IPS-11a (cell line): ENCODE measurements around the gene TYMP.

Experiments used
- H3K4me3 ChIP-seq: one replicate; pipeline ENCODE4 v1.5.1; 2013; ENCODE audit warnings: low read depth, low read length, control low read depth

The TYMP gene

DNA sequence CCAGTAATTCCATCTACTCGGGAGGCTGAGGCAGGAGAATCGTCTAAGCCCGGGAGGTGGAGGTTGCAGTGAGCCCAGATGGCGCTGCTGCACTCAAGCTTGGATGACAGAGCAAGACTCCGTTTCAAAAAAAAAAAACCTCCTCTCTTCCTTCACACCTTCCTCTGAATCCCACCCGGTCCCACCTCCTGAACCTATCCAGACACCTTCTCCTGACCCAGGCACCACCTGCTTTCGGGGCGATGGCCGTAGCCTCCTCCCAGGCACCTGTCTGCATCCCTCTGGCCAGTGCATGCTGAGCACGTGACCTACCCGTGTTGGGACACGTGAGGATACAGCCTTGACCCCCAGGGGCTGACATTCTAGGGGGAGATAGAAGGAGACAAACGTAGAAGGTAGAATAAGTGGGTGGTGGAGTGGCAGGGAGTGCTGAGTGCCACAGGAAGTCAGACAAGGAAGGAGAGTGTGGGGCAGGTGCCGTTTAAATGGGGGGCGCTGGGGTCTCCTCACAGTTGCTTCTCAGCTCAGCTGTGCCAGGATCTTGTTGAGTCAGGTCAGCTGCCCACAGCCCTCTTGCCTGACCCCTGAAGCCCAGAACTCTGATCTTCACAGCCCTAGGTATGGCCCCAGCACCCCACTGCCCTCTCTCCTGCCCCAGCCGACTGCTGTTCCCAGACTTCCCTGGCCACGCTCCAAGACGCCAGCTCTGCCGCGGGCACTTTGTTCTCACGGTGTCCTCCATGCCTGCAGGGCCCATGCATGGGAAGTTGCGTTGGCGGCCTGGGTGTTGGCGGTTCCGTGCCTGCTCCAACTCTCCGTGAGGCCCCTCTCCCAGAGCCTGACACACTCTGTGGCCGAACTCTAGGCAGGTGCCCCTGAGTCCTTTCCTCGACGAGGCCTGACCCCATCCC, 44.3 kb downstream of the TYMP start:
- no peak overlapping the region for H3K4me3 ChIP-seq

DNA sequence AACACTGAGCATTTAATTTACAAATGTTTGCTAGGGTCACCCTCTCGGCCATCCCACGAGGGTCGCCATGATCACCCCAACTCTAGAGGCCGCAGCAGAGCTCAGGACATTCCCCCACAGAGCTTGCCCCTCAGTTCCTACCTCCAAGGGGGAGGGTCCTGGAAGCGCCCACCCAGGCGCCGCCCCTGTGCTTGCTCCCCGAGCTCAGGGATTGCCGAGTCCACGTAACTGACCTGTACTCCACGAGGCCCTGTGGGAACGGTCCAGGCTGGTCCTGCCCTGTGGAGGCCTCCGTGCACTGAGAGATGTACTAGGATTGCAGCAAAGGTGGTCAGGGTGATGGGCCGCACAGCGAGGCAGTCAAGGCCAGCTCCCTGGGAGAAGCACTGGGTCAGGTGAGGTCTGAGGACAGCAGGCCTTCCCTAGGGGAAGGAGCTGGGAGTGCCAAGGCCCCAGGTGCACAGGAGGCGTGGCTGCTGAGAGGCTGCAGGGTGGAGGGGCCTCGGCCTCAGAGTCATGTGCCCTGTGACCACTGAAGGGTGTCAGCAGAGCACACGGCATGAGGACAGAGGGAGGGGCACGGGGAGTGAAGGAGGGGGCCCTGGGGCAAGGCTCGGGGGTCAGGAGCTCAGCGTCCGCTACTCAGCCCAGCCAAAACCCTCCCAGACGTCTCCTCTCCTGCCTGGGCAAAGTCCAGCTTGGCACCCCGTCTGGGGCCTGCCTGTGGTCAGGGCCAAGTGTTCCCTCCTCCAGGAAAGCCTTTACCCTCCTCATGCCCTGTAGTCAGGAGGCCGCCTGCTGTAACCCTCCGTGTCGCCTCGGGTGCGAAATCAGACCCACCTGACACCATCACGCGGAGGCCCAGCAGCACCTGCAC, 45.6 kb downstream of the TYMP start:
- no peak overlapping the region for H3K4me3 ChIP-seq

DNA sequence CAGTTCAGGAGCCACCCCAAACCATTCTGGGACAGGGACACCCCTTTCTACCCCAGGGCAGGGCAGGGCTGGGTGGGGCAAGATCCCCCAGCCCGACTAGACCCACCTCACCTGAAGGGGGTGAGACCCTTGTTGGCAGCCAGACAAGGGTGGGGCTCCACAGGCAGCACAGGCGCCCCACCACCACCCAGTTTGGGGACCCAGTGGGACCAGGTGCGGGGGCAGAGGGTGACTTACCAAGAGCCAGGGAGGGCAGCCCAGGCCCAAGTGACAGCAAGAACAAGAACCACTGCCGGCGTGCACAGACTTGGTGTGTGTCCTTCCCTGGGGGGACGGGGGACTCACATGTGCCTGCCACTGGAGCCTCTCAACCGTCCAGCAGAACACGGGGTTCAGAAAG, 46.3 kb downstream of the TYMP start:
- H3K4me3 ChIP-seq: no peak overlapping the region

DNA sequence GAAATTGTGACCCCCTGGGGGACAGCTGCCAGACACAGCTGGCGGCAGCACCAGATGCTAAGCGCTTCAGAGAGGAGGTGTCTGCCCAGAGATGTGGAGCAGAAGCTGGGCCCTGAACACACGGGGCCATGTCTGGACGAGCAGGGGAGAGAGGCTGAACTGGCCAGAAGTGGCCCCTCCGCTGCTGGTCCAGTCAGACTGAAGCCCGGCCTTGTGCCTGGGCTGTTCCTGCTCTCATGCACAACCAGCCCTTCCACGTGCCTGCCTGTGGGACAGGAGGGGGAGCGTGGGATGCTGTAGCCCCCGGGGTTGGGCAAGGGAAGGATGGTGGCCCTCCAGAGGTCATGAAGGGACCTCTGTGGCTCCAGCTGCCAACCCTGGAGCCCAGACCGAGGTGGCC, 46.7 kb downstream of the TYMP start:
- H3K4me3 ChIP-seq: no peak overlapping the region

DNA sequence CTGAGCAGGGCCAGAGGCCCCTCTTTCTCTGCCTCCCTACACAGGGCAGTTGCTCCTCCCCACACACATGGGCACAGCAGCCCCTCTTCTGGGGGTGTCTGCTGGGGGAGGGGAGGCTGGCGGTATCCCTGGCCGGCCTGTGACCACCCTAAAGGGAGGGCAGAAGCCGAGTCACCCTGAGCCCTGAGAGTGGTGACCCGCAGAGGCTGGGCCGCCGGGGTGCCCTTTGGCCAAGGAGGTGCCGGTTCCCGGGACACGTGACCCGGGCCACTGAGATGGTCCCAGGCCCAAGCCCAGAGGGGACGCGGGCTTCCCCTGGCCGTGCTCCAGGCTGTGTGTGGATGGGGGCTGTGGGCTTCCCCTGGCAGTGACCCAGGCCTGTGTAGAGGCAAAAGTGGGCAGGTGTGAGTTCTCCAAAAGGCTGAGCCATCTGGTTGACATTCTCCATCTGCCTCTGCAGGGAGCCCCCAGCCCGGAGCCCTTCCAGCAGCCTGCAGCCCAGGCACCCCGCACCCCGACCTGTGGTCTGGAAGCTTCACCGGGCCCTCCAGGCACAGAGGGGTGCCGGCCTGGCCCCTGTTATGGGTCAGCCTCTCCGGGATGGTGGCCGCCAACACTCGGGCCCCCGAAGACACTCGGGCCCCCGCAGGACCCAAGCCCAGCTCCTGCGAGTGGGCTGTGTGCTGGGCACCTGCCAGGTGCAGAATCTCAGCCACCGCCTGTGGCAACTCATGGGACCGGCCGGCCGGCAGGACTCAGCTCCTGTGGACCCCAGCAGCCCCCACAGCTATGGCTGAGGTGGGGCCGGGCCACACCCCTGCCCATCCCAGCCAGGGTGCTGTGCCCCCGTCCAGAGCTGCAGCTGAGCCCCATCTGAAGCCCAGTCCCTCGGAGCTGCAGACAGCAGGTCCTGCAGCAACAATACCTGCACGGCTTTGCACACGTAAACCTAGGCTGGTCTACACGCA, 47.4 kb downstream of the TYMP start:
- H3K4me3 ChIP-seq: peak overlapping the region; percentile 62

DNA sequence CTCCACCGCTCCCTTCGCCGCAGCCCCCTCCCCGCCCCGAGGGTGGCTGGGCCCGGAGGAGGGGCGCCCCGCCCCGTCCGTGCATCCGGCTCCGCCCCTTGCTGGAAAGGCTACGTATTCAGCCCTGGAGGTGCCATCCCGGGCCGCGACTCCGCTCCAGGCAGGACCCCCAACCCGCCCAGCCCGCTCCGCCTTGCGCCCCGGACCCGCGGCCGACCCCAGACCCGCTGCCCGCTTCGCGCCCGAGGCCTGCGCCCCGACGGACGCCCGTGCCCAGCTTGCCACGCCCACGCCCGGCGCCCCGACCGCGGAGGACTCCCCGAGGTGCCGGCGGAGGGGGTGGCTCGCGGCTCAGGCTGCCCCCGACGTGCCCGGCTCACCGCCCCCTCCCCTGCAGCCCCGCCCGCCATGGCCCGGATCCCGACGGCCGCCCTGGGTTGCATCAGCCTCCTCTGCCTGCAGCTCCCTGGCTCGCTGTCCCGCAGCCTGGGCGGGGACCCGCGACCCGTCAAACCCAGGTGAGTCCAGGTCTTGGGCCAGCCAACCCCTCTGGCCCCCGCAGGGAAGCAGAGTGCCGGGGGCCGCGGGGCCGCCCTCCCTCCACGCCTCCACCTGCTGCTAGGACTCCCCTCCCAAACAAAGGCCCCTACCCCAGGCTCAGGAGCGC, 48.2 kb downstream of the TYMP start, which contains the start of gene ADM2:
Gene ADM2, plus strand, starts transcription at position 104 of the 667 bp plus-strand sequence. Its CDS starts 305 bp downstream, at position 409.
- peak within 1 kb of the TSS; percentile 62 for H3K4me3 ChIP-seq

DNA sequence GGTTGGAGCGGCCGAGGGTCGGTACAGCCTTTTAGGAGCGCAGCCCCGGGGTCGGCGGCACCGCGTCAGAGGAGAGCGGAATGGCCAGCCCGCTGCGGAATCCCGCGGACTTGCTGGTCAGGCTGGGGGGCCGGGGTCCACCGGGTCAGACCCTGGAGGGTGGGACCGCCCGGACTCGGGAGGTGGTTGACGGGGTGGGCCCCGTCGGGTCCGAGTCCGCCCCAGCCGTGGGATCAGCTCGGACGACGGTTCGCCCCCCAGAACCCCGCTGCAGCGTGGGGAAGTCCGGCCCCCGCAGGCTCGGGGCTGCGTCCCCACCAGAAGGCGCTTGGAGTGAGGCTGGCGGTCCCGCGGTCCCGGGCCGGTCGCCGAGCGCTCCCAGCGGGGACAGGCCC, 48.8 kb downstream of the TYMP start:
- peak overlapping the region; percentile 62 for H3K4me3 ChIP-seq

DNA sequence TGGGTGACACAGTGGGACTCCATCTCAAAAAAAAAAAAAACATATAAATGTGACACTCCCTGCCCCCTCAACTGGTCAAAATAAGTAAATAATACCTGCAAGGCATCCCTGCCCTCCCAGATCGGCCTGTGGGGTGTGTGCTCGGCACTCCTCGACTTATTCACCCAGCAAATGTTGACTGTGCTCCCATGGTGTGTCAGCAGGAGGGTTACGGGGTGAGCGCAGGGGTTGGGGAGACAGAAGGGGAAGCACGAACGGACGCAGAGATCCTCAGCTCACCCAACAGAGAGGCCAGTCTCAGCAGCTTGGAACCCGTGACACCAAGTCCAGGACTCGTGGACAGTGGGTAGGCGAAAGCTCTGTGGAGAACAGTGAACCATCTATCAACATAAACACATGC, 50.1 kb downstream of the TYMP start:
- H3K4me3 ChIP-seq: no peak overlapping the region

DNA sequence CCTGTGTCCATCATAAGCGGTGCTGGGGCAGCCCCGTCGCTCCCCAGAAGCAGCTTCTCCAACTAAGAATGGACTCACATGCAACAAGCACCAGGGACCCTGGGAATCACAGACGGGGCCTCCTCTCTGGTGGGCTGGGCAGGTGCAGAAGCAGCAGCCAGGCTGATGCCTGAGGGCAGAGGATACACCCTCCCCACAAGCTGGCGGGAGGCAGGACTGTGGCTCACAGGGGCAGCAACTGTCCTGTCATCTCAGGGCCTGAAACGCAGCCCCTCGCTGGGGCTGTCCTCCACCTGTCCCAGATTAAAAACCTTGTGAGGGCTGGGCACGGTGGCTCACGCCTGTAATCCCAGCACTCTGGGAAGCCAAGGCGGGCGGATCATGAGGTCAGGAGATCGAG, 51.9 kb downstream of the TYMP start:
- no peak overlapping the region for H3K4me3 ChIP-seq

DNA sequence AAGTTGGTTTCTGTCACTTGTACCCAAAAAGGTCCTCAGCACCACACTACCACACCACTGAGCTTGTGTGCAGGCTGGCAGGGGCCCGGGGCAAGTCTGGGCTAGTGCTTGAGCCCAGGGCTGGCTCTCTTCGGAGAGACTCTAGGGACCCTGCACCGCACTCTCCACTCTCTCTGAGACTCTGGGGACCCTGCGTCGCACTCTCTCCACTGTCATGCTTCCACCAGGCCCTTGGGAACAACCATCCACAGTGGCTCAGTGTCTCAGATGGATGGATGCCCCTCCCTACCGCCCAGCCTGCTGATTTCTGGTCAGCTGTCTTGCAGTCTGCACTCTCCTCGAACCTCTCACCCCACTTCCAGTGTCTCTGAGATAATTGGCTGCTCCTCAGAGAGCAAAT, 52.9 kb downstream of the TYMP start:
- no peak overlapping the region for H3K4me3 ChIP-seq
